T-helper 2 cell treated with Interferon-gamma antibody and Interleukin-4, amounts not matched to agents 100 ng/mL and 5 ng/mL, for 36 hours (primary cell): ENCODE results near the gene SF3B6. TPM values are rescaled to one million over a fixed set of nuclear protein-coding genes. Genes with fewer than 3 reads are reported as not detected.

ENCODE experiments used
- intact Hi-C: fragments of 100-400 bp; cut with micrococcal nuclease; formaldehyde crosslinking; loops from one replicate; pipeline ENCODE4 v1.15.1; 2023
- total RNA-seq: library from RNA; stranded (reverse); gene quantifications from 2 replicates; pipeline ENCODE4 v1.2.3, GENCODE V29; 2022

The SF3B6 gene
- total RNA-seq, 1 donor from 2014 or later: 92.5 TPM

DNA sequence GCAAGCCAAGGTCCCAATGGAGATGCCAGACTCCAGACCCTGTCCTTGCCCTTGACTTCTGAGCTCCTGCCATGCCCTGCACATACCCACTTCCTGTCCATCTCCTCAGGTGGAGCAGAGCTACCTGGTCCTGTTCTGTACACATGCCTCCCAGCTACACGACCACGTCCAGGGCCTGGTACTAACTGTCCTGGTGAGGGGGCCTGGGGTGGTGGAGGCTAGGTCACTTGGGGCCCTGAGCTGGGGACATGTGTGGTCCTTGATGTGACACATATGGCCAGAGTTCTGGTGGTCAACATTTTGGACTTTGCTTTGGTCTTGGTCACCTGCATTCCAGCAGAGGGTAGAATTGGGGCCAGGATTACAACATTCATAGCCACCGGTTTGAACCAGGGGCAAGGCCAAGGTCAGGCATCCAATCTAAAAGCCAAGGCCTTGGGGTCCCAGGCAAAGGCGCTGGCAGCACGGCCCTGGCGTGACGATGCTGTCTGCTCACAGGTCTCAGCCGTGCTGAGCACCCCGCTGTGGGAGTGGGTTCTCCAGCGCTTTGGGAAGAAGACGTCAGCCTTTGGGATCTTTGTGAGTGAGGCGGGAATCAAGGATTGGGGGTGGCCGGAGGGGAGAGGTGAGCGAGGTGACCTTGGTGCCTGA, 53.7 kb downstream of the SF3B6 start:
- intact Hi-C loops: no loop called here

- intact Hi-C loops: no loop called here
These were observed 54.8 kb downstream of the SF3B6 start for GRCh38 chr2:24021122-24021998.

DNA sequence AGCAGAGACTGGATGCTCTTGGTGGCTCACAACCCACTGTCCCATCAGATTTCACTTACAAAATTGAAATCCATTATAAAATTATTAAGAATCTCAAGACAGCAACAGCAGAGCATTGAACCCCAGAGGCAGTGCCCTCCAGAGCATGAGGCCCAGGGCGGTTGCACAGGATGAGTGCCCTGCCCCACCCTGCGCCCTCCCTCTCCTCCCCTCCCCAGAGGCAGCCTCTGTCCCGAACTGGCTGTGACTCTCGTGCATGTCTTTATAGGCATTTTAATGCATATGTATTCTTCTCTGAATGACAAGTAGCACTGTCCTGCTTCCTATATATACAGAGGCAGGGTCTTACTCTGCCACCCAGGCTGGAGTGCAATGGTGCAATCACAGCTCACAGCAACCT, 55.9 kb downstream of the SF3B6 start:
- intact Hi-C loops: no loop called here

- intact Hi-C loops: no loop called here
These were observed 56.4 kb downstream of the SF3B6 start for GRCh38 chr2:24019729-24020128.

DNA sequence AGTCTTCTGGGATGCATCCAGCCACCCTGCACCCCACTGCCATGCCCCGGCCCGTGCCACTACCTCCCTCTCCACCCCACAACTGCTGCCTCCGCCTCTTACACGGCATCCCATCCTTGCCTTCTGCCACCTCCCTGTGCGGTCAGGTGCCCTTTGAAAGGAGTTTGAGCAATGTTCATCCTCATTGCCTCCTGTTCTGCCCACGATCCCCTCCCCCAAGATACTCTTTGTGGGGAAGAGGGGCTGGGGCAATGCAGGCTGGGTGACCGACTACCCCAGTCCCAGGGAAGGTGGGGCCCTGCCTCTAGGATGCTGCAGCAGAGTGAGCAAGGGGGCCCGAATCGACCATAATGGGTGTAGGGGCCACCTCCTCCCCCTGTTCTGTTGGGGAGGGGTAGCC, 57.9 kb downstream of the SF3B6 start:
- intact Hi-C loops: no loop called here

GRCh38 chr2:24017711-24018110, 58.4 kb downstream of the SF3B6 start:
- intact Hi-C loops: no loop called here

Other genes with a start within 250 kb of the SF3B6 start
- 25.5 and 28.8 TPM in 2 replicates for gene ATAD2B, start 149.2 kb downstream of the SF3B6 start, total RNA-seq
- gene UBXN2A, start 135.9 kb downstream of the SF3B6 start, total RNA-seq: 14.6 and 15.9 TPM in 2 replicates
- 0.09 TPM in 1 of 2 replicates, not detected in the other for gene MFSD2B, start 66.2 kb downstream of the SF3B6 start, total RNA-seq
- 20.2 and 22.3 TPM in 2 replicates for gene WDCP, start 28.9 kb downstream of the SF3B6 start, total RNA-seq
- gene FKBP1B, start 26.6 kb downstream of the SF3B6 start, total RNA-seq: 0.43 and 0.86 TPM in 2 replicates
- 2.2 and 2.7 TPM in 2 replicates for gene TP53I3, start 8.5 kb upstream of the SF3B6 start, total RNA-seq
- gene PFN4, start 47.0 kb upstream of the SF3B6 start, total RNA-seq: not detected in 2 replicates
- 6.6 and 6.8 TPM in 2 replicates for gene FAM228B, start 47.1 kb upstream of the SF3B6 start, total RNA-seq
- gene FAM228A, start 98.7 kb upstream of the SF3B6 start, total RNA-seq: 0.57 TPM in 1 of 2 replicates, not detected in the other